ENCODE results near the gene SND1.

Gene SND1

GRCh38 chr7:128112781-128113221 lies 460.8 kb downstream of the SND1 start:
- H3K4me3 ChIP-seq (ENCODE audit: low read depth, low read length), result no peak overlapping the region
- TF ChIP-seq CTCF (IDR thresholded peaks at IDR 0.05; ENCODE audit: borderline replicate concordance, insufficient read depth, low read depth, low read length), result no peak

- H3K4me3 ChIP-seq (ENCODE audit: low read depth, low read length), result no peak overlapping the region
- no peak for TF ChIP-seq CTCF (IDR thresholded peaks at IDR 0.05; ENCODE audit: borderline replicate concordance, insufficient read depth, low read depth, low read length)
These were observed 461.8 kb downstream of the SND1 start for GRCh38 chr7:128113839-128114238.

GRCh38 chr7:128114806-128115205 lies 462.8 kb downstream of the SND1 start:
- H3K4me3 ChIP-seq (ENCODE audit: low read depth, low read length), result no peak overlapping the region
- no peak for TF ChIP-seq CTCF (IDR thresholded peaks at IDR 0.05; ENCODE audit: borderline replicate concordance, insufficient read depth, low read depth, low read length)

- no peak overlapping the region for H3K4me3 ChIP-seq (ENCODE audit: low read depth, low read length)
- TF ChIP-seq CTCF (IDR thresholded peaks at IDR 0.05; ENCODE audit: borderline replicate concordance, insufficient read depth, low read depth, low read length), result no peak
These were observed 463.4 kb downstream of the SND1 start for GRCh38 chr7:128115336-128115820.

- no peak overlapping the region for H3K4me3 ChIP-seq (ENCODE audit: low read depth, low read length)
- TF ChIP-seq CTCF (IDR thresholded peaks at IDR 0.05; ENCODE audit: borderline replicate concordance, insufficient read depth, low read depth, low read length), result no peak
These were observed 464.1 kb downstream of the SND1 start for GRCh38 chr7:128115821-128116723.

GRCh38 chr7:128116740-128117139 lies 464.7 kb downstream of the SND1 start:
- no peak for TF ChIP-seq CTCF (IDR thresholded peaks at IDR 0.05; ENCODE audit: borderline replicate concordance, insufficient read depth, low read depth, low read length)

GRCh38 chr7:128117691-128118090 lies 465.7 kb downstream of the SND1 start:
- no peak overlapping the region for H3K4me3 ChIP-seq (ENCODE audit: low read depth, low read length)
- no peak for TF ChIP-seq CTCF (IDR thresholded peaks at IDR 0.05; ENCODE audit: borderline replicate concordance, insufficient read depth, low read depth, low read length)

More at GRCh38 chr7:128116740-128117139, 464.7 kb downstream of the SND1 start:
- no peak overlapping the region for H3K4me3 ChIP-seq (ENCODE audit: low read depth, low read length)

Data from GM12875 (cell line).